Chondrocyte (in vitro differentiated cells): Measurements from ENCODE around the gene CEBPG. TPM values are rescaled to one million over a fixed set of nuclear protein-coding genes. Genes with fewer than 3 reads are reported as not detected.

ENCODE experiments used
- DNase-seq: peaks from one replicate; pipeline ENCODE4 v3.0.0; 2021; ENCODE audit warnings: mixed read lengths, low spot score
- H3K27ac Mint-ChIP-seq: one replicate; pipeline ENCODE4 v1.8.0; 2021; ENCODE audit warnings: mild to moderate bottlenecking, moderate library complexity, mixed read lengths; ENCODE audit not compliant: unreplicated experiment
- H3K27me3 Mint-ChIP-seq: 2 replicates; pipeline ENCODE4 v1.8.0; 2021; ENCODE audit warnings: low read depth, mixed read lengths
- H3K36me3 Mint-ChIP-seq: 2 replicates; pipeline ENCODE4 v1.8.0; 2021; ENCODE audit warnings: low read depth, mixed read lengths
- H3K4me1 Mint-ChIP-seq: 2 replicates; pipeline ENCODE4 v1.8.0; 2021; ENCODE audit warnings: low read depth, mild to moderate bottlenecking, mixed read lengths
- H3K4me3 Mint-ChIP-seq: one replicate; pipeline ENCODE4 v1.8.0; 2021; ENCODE audit warnings: mild to moderate bottlenecking, moderate library complexity, mixed read lengths; ENCODE audit not compliant: unreplicated experiment
- H3K9me3 Mint-ChIP-seq: 2 replicates; pipeline ENCODE4 v1.8.0; 2021; ENCODE audit warnings: low read depth, mixed read lengths
- CTCF ChIP-seq: fragments of 200-600 bp; sonication (generic); IDR thresholded peaks from 2 replicates; pipeline ENCODE4 v1.5.0; 2021; ENCODE audit warnings: antibody characterized with exemption, mild to moderate bottlenecking, moderate library complexity
- total RNA-seq: library from RNA; stranded (reverse); gene quantifications from 3 replicates; pipeline ENCODE4 v1.2.1, GENCODE V29; 2021

The CEBPG gene
- total RNA-seq, 1 donor from 2014 or later: 54.4 TPM

GRCh38 chr19:33386361-33386858 lies 12.9 kb downstream of the CEBPG start:
- DNase-seq: no peak
- H3K27ac Mint-ChIP-seq: no peak overlapping the region
- H3K4me1 Mint-ChIP-seq: peaks cover 8% of the 10 kb centered on the region
- no peak for TF ChIP-seq CTCF
- no peaks in the 10 kb centered on the region for H3K9me3 Mint-ChIP-seq
- no peaks in the 10 kb centered on the region for H3K27me3 Mint-ChIP-seq
- H3K4me3 Mint-ChIP-seq: no peak overlapping the region
- H3K36me3 Mint-ChIP-seq: peaks cover 3% of the 10 kb centered on the region

GRCh38 chr19:33387351-33388230 lies 14.1 kb downstream of the CEBPG start:
- no peak for DNase-seq
- no peak overlapping the region for H3K27ac Mint-ChIP-seq
- peaks cover 3% of the 10 kb centered on the region for H3K36me3 Mint-ChIP-seq
- TF ChIP-seq CTCF: no peak
- H3K9me3 Mint-ChIP-seq: no peaks in the 10 kb centered on the region
- H3K4me3 Mint-ChIP-seq: no peak overlapping the region
- no peaks in the 10 kb centered on the region for H3K4me1 Mint-ChIP-seq
- H3K27me3 Mint-ChIP-seq: no peaks in the 10 kb centered on the region

DNA sequence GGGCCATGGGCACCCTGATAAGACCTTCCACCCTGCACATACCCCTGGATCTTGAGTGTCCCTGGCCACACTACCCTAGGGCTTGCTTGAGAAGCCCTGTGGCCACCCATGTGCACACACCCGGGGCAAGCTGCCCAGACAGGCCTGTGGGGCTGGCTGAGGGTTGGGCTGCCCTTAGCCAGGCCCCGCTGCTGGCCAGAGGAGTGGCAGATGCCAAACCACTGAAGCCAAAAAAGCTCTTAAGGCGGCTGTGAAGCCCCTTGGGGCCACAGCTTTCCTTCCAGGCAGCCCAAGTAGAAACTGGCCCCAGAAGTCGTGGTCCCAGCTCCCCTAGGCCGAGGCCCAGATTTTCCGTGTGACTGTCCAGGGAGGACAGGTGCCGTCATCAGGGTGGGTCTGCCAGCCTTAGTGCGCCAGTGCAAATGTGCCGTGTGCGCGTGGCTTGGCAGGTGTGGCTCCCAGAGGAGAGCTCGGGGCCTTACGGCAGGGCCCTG lies 14.8 kb downstream of the CEBPG start:
- no peaks in the 10 kb centered on the region for H3K4me1 Mint-ChIP-seq
- peaks cover 3% of the 10 kb centered on the region for H3K36me3 Mint-ChIP-seq
- TF ChIP-seq CTCF: no peak
- H3K27me3 Mint-ChIP-seq: no peaks in the 10 kb centered on the region
- H3K27ac Mint-ChIP-seq: no peak overlapping the region
- DNase-seq: no peak
- H3K4me3 Mint-ChIP-seq: no peak overlapping the region
- H3K9me3 Mint-ChIP-seq: no peaks in the 10 kb centered on the region

GRCh38 chr19:33388725-33389420 lies 15.4 kb downstream of the CEBPG start:
- Mint-ChIP-seq H3K4me3 (no peak overlapping the region), H3K4me1 (peaks cover under 1% of the 10 kb centered on the region), H3K27ac (no peak overlapping the region), H3K9me3 (no peaks in the 10 kb centered on the region), H3K27me3 (no peaks in the 10 kb centered on the region), H3K36me3 (peaks cover under 1% of the 10 kb centered on the region)
- no peak for TF ChIP-seq CTCF
- no peak for DNase-seq

- H3K36me3 Mint-ChIP-seq: no peaks in the 10 kb centered on the region
- no peak overlapping the region for H3K27ac Mint-ChIP-seq
- no peaks in the 10 kb centered on the region for H3K27me3 Mint-ChIP-seq
- peaks cover 3% of the 10 kb centered on the region for H3K4me1 Mint-ChIP-seq
- no peaks in the 10 kb centered on the region for H3K9me3 Mint-ChIP-seq
- no peak for TF ChIP-seq CTCF
- H3K4me3 Mint-ChIP-seq: no peak overlapping the region
- DNase-seq: no peak
Observed at GRCh38 chr19:33389421-33390100, 16.1 kb downstream of the CEBPG start.
